ENCODE measurements around the gene SCAF8. TPM values are rescaled to one million over a fixed set of nuclear protein-coding genes. Genes with fewer than 3 reads are reported as not detected.
A peak's percentile ranks its signal among the peaks of the same experiment; 100 is the strongest.
"Not testable (repeated sequence)": the region's sequence is repeated elsewhere in the genome, so short reads cannot be mapped to it uniquely, and the experiment has no call there.

SCAF8 gene
- total and polyA plus RNA-seq, 8 donors = 34.3 to 57.6 (median 54.7) TPM

DNA sequence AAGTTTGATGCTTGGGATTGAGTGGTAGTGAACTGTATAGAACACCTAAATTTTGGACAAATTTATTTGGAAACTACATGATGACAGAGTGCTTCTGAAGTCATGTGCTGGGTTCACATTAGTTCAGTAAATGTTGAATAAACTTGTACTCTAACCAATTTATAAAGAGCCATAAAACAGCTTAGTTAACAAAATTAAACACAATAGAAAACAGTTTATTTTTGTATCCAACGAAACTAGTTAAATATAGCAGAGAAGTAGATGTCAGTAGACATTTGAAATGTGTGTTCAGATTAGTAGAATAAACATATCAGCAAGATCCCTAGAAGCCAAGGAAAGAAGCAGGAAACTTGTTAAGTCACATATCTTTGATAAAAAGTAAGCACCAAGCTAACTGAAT lies 32.1 kb downstream of the SCAF8 start:
- no peaks in the 10 kb centered on the region for H3K36me3 ChIP-seq
- peaks cover 11 to 42% of the 10 kb centered on the region in 2 donors for H3K4me1 ChIP-seq
- no peaks in the 10 kb centered on the region for H3K9me3 ChIP-seq
- no peaks in the 10 kb centered on the region for H3K27me3 ChIP-seq
- TF ChIP-seq, protein P1, sequence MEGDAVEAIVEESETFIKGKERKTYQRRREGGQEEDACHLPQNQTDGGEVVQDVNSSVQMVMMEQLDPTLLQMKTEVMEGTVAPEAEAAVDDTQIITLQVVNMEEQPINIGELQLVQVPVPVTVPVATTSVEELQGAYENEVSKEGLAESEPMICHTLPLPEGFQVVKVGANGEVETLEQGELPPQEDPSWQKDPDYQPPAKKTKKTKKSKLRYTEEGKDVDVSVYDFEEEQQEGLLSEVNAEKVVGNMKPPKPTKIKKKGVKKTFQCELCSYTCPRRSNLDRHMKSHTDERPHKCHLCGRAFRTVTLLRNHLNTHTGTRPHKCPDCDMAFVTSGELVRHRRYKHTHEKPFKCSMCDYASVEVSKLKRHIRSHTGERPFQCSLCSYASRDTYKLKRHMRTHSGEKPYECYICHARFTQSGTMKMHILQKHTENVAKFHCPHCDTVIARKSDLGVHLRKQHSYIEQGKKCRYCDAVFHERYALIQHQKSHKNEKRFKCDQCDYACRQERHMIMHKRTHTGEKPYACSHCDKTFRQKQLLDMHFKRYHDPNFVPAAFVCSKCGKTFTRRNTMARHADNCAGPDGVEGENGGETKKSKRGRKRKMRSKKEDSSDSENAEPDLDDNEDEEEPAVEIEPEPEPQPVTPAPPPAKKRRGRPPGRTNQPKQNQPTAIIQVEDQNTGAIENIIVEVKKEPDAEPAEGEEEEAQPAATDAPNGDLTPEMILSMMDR (IDR thresholded peaks at IDR 0.05) = no peak
- intact Hi-C loops (cut with DNase I) = no loop called here
- ATAC-seq = no peak
- no peak overlapping the region for H3K27ac ChIP-seq
- no peak overlapping the region for H3K4me3 ChIP-seq
- no peak for DNase-seq

DNA sequence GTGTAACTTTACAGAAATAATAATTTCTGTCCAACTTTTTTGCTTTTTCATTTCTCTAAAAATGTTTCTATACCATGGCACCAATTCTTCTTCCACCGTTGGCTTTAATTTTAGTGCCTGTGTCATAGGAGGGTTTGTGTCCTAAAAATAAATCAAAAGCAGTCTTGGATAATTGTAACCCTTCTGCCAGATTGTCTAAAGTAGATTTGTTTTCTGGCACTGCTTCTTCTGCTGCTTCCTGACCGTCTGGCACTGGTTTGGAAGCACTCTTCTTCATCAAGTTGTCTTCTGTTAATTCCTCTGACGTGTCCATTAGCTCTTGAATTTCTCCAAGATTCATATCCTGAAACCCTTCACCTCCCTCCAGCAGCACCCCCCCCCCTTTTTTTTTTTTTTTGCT lies 33.1 kb downstream of the SCAF8 start:
- Histone ChIP-seq H3K4me1 (peaks cover 11 to 39% of the 10 kb centered on the region in 2 donors), H3K36me3 (no peaks in the 10 kb centered on the region), H3K27me3 (no peaks in the 10 kb centered on the region), H3K9me3 (no peaks in the 10 kb centered on the region), H3K4me3 (no peak overlapping the region), H3K27ac (no peak overlapping the region)
- DNase-seq = no peak
- intact Hi-C loops (cut with DNase I) = no loop called here
- no peak for ATAC-seq
- TF ChIP-seq, protein P1 (IDR thresholded peaks at IDR 0.05) = no peak

DNA sequence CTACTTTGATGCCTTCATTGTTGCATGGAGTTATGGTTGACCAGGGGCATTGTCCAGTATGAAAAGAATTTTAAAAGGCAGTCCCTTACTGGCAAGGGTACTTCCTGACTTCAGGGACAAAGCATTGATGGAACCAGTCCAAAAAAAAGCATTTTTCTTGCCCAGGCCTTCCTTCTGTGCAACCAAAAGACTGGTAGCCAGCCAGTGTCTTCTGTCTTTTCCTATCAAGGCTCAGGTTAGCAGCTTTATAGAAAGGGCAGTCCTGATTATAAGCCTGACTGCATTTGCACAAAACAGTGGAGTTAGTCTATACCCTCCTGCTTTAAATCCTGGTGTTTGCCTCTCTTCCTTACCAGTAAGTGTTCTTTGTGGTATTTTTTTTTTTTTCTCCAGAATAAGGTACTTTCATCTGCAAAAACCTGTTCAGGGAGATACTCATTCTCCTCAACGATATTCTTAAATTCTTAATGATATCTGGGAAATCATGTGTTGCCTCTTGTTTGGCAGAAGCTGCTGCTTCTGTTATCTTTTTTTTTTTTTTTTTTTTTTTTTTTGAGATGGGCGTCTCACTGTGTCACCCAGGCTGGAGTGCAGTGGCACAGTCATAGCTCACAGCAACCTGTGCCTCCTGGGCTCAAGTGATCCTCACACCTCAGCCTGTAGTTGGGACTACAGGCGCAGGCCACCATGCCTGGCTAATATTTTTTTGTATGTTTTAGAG lies 33.9 kb downstream of the SCAF8 start:
- no peak for DNase-seq
- TF ChIP-seq, protein P1 (IDR thresholded peaks at IDR 0.05) = no peak
- Histone ChIP-seq H3K36me3 (no peaks in the 10 kb centered on the region), H3K27ac (no peak overlapping the region), H3K4me1 (peaks cover 11 to 39% of the 10 kb centered on the region in 2 donors), H3K9me3 (no peaks in the 10 kb centered on the region), H3K27me3 (no peaks in the 10 kb centered on the region), H3K4me3 (no peak overlapping the region)
- intact Hi-C loops (cut with DNase I) = no loop called here
- peak; percentile 54 for ATAC-seq

DNA sequence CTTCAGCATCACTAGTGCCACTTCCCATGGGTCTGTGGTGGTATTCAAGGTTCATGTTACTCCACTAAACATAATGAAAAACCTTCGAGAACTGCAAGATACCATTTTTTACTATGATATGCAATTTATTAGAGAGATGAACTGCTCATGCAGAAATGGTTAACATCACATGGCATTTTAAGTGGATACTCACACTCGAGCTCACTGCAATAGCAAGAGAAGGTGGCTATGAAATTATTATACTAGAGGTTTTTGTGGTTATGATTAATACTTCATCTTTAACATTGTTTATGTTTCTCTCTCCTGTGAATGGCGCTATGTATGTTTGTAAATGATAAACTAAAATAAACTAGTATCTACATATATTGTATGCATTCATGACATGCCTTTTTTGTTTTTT lies 35.1 kb downstream of the SCAF8 start:
- DNase-seq = no peak
- Histone ChIP-seq H3K27me3 (no peaks in the 10 kb centered on the region), H3K4me1 (peaks cover 11 to 37% of the 10 kb centered on the region in 2 donors), H3K36me3 (no peaks in the 10 kb centered on the region), H3K9me3 (no peaks in the 10 kb centered on the region), H3K4me3 (no peak overlapping the region), H3K27ac (no peak overlapping the region)
- no peak for ATAC-seq
- TF ChIP-seq, protein P1 (IDR thresholded peaks at IDR 0.05) = no peak
- intact Hi-C loops (cut with DNase I) = no loop called here

DNA sequence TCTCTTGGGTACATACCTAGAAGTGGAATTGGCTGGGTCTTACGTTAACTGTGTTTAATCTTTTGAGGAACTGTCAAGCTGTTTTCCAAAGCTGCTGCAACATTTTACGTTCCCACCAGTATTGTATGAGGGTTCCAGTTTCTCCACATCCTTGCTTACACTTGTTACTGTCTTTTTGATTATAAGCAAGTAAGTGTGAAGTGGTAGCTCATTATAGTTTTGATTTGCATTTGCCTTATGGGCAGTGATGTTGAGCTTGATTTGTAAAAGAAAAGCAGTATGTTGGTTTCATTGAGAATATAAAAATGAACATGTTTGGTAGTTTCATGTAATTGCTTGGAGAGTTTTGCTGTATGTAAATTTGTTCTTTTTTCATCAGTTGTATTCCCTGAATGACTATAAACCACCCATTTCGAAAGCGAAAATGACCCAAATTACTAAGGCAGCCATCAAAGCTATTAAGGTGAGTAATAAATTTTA lies 40.4 kb downstream of the SCAF8 start:
- peaks cover 0 to 10% of the 10 kb centered on the region in 2 donors for H3K4me1 ChIP-seq
- ATAC-seq (no peak), DNase-seq (no peak)
- TF ChIP-seq, protein P1 (IDR thresholded peaks at IDR 0.05) = no peak
- no peaks in the 10 kb centered on the region for H3K36me3 ChIP-seq
- no peak overlapping the region for H3K27ac ChIP-seq
- intact Hi-C loops (cut with DNase I) = no loop called here
- H3K27me3 ChIP-seq = no peaks in the 10 kb centered on the region
- no peaks in the 10 kb centered on the region for H3K9me3 ChIP-seq
- no peak overlapping the region for H3K4me3 ChIP-seq

DNA sequence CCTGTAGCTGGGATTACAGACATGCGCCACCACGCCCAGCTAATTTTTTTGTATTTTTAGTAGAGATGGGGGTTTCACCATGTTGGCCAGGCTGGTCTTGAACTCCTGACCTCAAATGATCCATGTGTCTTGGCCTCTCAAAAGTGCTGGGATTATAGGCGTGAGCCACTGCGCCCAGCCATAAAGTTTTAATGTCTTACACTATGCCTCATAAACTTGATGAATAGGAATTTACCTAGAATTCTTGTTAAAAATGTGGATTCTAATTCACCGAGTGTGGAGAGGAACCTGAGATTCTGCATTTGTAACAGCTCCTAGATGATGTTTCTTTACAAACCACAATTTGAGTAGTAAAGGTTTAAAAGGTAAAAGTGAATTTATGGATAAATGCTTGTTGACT lies 45.9 kb downstream of the SCAF8 start:
- intact Hi-C loops (cut with DNase I); ATAC-seq; H3K27me3 ChIP-seq; H3K9me3 ChIP-seq; H3K4me1 ChIP-seq; DNase-seq; H3K27ac ChIP-seq; H3K4me3 ChIP-seq: not testable (repeated sequence)
- H3K36me3 ChIP-seq = peaks cover 0 to 25% of the 10 kb centered on the region in 2 donors

All from left lung (tissue), 10 donors.